CD4-positive, alpha-beta T cell treated with Interleukin-6 at 100 ng/mL for 8 hours (primary cell): Measurements from ENCODE around the gene GALNT18.

Source experiments
- DNase-seq: peaks from one replicate; pipeline ENCODE4 v3.0.0-alpha.2; 2020; ENCODE audit warnings: mixed read lengths, low spot score

GALNT18 gene

DNA sequence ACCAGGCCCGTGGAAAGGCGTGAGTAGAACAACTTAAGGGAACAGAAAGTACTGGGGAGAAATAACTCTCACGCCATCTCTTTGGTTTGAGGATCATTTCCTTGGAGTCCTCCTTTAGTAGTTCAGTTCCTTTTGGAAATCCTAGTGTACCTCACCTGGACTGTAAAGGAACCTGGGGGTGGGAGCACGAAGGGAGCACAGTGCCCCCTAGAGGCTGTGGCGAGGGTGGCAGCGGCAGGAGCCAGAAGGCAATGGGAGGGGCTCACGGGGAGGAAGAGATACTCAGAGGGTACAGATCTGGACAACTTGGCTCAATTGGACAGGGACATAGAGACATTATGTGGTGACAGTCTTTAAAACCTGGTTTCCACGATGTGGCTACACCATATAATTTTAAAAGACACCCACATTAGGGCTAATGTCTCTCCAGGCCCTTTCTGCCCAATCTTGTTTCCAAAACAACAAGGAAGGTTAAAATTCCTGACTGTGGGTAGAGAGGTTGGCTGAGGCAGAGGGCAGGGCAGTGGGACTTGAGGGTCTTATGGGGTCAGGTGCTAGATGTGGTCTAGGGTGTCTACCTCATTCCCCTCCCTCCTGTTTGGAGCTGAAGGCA, 355.7 kb downstream of the GALNT18 start:
- DNase-seq, result peak; percentile 44

DNA sequence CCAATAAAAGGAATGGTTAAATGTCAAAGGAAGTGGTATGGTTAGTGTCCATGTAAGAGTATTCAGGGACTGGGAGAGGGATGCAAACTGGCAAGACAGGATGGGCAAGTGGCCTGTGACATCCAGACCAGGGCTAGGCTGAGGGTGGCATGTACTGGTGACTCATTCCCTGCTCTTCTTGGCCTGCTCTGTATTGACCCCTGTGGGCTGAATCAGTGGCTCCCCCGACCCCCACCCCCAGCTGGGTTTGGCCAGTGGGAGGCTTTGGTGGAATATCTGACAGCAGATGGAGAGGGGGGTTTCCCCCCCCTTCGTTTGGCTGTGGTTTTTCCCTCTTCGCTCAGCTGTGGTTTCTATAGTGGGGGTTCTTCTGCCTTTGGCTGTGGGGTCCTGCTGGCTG, 356.5 kb downstream of the GALNT18 start:
- no peak for DNase-seq

DNA sequence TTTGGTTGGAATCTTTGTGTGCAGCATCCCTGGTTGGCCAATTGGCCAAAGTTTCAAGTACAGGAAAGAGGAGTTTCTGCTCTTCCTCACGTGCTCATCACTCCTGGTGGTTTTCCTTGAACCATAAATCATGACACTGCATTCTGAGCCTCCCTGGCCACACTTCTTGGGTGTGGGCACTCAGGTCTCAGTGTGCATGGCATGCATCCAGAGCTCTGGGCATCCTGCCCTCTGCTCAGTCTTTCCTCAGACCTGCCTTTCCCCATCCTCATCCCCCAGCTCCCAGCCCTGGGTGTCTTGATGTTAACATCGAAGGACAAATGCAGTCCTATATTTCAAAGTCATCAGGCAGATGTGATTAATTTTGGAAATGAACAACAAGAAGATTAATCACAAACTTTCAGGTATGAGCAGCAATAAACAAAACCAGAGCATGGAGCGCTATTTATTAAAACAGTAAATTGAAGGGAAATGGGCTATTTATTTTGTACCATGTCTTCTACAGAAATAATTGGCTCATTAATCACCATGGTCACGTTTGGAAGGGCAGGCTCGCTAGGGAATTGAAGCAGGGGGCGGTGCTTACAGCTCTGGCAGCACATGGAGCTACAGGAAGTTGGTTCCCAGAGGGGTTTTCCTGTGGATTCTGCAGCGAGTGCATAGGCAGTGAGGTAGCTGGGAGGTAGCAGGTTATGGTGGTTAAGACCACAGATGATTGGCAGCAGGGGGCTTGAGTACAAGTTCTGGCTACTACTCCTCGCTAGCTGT, 358.4 kb downstream of the GALNT18 start:
- no peak for DNase-seq

DNA sequence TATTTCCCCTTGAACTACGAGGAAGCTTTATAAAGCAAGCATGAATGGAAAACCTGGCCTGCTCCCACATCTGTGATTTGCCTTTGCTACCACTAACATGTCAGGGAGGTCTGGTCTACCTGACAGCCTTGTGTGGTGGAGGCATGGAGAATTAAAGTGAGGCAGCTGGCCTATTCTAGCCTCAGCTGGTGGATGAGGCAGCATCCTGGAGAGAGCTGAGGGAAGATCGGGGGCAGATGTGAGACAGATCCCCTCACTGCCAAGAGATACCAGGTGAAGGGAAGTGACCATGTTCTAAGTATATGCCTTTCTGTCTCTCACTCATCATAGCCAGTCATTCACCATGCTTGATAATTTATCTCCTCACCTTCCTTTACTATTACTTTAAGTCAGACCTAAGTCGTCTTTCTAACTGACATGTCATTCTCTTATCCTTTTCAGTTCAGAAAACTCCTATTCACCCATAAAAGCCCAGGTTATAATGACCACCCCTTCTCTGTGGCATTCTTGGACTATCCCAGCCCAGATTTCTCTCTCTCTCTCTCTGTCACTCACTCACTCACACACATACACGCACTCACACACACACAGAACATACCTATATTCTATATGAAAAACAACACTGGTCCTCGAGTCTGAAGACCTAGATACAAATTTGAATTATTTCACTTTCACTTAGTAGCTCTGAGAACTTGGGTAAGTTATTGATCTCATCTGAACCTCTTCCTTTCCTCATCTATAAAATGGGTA, 359.5 kb downstream of the GALNT18 start:
- DNase-seq, result no peak

DNA sequence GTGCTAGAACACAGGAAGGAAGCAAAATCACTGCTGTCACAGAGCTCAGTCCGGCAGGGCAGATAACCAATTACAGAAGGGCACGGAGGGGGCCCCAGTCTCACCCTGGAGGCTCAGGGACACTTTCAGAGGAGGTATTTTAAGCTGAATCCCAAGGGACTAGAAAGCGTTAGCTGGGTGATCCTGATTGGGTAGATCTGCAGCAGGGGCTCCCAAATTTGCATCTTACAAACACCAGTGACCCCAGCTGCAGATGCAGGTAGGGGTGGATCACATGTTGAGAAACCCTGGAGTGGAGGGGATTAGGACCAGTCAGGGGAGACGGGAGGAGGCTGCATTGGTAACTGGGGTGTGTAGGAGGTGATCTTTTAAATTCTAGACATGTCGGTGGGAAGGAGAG, 360.2 kb downstream of the GALNT18 start:
- DNase-seq, result no peak

DNA sequence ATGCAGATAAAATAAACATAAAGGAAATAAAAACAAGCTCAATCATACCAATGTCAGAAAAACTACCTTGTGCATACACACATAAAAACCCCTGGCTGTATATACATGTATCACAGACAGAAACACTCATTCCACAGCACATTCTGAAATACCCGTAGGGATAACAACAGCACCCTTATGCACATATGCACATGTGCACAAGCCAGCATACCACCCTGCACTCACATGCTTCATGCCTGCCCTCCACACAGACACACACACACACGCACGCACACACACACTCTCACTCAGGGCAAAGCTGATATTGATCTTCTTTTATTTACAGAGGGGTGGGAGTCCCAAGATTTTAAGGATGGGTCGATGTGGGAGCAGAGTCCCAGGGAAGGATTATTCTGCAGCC, 360.9 kb downstream of the GALNT18 start:
- DNase-seq, result no peak

DNA sequence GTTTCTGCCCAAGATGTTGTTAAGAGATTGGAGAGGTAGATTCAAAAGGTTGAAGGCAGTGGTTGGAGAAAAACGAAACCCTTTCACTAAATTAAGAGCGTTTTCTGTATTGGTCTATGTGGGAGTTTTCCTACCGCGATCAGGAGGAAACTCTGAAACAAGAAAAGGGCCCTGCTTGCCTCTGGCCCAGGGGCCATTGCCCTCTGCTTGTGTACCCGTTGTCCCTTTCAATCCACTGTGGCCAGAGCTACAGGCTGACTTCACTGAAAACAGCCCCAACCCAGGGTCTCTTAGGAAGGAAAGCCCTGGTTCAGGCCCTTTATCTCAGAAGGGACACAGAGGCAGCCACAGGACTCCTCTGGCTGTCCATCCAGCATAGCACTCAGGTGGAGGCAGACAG, 367.8 kb downstream of the GALNT18 start:
- DNase-seq, result no peak

DNA sequence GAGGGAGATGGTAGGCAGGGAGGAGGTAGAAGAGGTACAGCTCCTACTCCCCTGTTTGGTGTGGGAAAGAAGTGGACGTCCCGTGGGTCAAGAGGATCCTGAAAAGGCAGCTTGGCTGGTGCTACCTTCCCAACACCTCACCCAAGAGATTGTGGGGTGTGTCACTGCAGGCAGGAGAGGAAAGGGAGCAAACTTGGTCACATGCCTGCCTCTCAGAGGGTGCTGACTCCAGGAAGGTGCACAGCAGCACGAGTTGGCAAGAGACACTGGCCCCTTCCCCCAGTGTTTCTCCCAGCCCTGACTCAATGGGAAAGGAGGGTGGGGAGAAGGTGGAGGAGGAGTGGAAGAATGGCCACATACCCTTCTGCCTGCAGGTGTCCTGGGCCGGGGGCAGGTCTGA, 368.3 kb downstream of the GALNT18 start:
- DNase-seq, result no peak

DNA sequence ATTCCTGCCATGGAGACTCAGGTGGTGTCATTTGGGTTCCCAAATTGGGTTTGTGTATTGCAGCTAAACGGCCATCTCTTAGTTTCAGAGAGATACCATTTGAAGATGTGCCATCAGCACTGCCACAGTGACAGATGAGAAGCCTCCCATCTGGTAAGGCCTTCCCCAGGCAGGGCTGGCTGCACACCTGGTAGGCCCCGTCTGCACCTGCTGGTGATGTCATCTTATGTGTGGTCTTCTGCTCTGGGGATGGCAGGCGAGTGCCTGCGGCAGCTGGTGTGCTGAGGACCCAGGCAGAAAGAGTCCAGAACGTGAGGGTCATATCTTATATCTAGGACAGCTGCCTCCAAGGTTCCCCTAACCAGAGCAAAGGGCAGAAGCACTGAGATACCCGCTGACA, 369.4 kb downstream of the GALNT18 start:
- DNase-seq, result no peak

DNA sequence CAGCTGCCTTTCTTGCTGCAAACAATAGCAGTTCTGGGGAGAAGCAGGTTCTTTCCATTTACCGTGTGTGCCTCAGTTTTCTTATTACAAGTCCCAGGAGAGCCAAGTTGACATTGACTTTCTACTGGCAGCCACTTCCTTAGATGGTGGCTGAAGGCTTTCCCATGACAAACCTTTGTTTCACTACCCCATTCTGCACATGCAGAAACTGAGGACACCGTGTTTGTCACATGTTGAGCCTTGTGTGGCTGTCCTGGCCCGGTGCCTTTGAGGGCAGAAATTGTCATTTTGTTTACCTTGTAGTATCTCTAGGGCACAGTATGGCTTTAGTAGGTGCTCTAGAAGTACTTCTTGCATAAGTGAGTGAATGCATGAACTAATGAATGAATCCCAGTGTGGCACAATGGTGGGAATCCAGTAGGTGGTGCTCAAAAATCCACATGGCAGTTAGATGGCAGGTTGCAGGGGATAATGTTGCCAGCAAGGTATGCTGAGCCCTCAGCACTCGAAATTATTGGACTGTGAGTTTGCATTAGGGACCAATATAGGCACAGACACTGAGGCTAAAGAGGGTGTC, 370.3 kb downstream of the GALNT18 start:
- DNase-seq, result no peak

DNA sequence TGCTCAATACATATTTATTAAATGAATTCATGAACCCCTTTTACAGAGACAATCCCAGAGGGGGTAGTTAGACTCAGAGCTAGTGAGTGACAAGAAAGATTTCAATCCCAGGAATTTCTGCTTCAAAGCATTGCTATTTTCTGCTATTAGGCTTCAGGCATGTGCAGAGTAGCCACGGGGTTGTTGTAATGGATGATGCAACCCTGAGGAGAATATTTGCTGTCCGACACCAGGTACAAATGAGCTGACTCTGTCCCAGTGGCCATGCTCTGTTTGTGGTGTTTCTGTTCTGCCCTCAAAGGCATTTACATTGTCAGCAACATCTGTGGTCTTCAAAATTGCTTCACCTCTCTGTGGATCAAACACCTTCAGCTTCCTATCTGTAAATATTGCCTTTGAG, 371.3 kb downstream of the GALNT18 start:
- DNase-seq, result no peak

DNA sequence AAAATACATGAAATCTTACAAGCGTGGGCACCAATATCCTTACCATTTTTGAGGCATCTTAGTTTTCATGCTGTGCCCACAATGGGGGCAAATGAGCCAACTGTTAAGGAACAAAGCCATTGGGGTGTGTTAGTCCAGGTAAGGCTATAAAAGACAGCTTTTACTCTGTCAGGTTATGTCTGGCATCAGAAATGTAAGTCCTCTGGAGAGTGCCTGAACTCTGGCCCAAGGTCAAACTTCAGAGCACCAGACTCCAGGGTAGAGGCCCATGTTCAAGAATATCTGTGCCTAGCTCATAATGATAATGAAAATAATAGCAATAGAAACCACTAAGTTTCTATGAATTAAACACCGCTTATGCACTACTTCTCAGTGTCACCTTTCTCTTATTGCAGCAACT, 374.2 kb downstream of the GALNT18 start:
- no peak for DNase-seq

DNA sequence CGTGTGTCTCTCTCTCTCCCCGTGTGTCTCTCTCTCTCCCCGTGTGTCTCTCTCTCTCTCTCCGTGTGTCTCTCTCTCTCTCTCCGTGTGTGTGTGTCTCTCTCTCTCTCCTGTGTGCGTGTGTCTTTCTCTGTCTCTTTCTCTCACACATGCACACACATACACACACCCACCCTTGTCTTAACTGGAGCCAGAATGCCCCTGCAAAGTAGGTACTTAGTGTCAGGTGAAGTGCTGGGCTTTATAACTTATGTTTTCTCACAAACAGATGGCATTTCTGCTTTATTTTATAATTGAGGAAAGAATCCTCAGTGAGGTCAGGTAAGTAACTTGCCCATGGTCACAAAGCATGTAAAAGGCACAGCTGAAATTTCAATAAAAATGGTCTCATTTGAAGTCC, 374.7 kb downstream of the GALNT18 start:
- no peak for DNase-seq

DNA sequence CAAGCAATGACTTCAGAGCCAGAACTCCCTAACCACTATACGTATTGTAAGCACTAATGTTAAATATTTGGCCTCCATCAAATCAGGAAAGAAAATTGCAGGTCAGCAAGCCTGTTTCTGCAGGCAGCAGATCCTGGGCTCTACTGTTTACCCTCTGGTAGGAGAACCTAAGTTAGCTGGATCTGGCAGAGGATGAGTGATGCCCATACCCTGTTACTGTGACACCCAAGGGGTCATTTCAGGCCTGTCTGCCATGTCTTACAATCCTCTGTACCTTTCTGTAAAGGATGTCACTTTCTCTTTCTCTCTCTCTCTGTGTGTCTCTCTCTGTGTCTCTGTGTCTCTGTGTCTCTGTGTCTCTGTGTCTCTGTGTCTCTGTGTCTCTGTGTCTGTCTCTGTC, 375.6 kb downstream of the GALNT18 start:
- DNase-seq, result no peak

DNA sequence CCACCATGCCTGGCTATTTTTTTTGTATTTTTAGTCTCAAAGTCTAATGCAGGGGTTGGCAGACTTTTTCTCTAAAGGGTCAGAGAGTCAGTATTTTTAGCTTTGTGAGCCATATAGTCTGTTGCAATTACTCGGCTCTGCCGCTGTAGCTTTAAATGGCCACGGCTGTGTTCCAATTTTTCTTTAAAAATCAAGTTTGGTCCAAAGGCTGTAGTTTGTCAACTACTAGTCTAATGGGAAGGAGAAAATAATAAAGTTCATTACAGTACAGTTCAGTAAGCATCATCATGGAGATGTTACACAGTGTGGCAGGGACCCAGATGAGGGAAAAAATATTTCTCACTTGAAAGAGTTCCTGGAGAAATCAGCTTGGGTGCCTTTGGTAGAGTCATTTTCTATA, 376.4 kb downstream of the GALNT18 start:
- no peak for DNase-seq

DNA sequence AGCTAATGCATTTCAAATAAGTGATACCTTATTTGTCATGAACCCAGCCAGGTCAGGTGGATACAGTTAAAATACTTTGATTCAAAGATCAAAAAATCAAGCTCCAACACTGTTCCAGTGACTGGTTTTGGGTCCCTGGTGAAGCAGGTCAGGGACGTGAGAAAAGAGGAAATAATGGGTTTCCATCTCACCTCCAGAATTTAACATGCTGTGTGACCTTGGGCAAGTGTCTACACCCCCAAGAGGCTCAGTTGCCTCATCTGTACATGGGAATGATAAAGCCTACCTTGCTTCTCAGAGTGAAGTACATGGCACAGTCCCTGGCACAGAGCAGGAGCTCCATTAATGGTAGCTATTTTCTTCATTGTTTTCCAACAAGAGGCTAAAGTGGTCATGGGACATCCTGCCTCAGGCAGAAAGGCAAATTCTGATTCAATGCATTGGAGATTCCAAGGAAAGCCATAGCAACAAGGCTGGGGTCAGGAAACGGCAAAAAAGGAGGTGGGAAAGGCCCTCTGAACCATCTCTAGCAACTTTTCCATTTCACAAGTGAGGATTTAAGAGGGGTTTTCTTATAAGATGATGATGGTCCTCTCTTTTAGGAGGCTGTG, 377.2 kb downstream of the GALNT18 start:
- no peak for DNase-seq

DNA sequence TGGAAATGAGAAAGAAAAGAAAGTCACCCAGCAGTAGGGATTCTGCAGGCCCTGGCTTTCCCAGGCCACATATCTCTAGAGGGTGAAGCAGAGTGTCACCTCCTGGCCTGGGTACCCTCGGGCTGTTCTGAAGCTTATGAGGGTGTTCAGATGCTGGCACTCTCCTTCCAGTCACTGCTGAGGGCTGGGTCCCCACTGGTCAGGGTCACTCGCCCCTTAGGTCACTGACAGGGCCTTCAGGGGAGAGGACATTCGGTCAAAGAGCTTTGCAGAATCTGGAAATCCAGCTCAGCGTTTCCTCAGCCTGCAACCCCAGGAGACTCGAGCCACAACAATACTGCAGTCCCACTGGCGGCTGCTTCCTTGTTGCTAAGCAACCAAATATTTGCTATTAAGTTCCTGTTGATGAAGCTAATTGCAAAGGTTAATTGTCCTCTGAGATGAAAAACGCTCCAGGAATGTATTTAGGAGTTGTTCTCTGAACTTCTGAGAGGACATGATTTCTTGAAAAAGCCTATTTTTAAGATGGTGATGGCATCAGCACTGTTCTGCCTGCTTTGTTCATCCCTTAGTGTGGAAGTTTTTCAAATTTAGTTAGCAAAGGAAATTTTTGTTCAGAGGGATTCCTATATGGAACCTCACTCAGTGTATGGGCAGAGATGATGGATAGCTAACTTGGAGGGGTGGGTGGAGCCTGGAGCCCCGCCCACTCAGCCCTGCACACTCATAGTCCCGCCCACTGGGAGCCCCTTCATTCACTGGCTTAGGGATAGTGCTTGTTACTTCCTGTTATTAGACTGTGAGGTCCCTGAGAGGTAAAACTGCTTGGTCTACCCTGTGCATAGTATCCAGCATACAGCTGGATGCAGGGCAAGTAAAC, 378.0 kb downstream of the GALNT18 start:
- DNase-seq, result peak; percentile 30

DNA sequence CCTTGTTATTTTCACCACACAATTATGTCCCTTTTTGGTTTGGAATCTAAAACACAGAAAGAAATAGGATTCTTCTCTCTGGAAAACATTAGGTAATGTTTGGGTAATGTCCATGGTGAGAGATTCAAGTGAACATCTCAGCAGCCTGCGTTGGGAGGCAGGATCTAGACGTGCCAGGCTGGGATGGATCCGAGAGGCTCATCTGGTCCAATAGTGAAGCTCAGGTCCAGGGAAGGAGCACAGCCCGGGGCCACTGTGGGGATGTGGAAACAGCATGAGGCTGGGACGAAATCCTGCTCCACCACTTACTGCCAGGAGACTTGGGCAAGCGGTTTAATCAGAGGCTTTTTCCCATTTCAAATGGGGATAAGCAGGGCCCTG, 378.6 kb downstream of the GALNT18 start:
- DNase-seq, result no peak

DNA sequence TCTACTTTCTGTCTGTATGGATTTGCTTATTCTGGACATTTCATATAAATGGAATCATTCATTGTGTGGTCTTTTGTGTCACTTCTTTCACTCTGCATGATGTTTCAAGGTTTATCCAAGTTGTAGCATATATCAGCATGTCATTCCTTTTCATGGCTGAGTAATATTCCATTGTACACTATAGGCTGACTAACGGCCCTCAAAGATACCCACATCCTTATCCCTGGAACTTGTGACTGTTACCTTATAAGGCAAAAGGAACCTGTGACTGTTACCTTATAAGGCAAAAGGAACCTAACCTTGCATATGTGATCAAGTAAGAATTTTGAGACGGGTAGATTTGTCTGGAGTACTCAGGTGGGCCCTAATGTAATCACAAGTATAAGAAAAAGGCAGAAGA, 380.5 kb downstream of the GALNT18 start:
- DNase-seq, result no peak

DNA sequence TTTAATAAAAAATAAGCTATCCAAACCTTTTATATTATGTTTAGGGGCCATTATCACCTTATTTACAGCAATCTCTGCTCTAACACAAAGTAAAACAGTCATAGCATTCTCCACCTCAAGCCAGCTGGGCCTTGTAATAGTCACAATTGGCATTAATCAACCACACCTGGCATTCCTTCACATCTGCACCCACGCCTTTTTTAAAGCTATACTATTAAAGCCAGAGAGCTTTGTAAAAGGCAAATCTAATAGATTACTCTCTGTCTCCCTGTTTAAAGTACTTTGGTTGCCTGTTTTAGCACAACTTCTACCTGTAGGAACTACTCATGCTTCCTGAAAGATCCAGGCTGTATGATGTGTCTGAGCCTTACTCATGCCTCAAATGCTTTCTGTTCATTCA, 381.8 kb downstream of the GALNT18 start:
- no peak for DNase-seq

DNA sequence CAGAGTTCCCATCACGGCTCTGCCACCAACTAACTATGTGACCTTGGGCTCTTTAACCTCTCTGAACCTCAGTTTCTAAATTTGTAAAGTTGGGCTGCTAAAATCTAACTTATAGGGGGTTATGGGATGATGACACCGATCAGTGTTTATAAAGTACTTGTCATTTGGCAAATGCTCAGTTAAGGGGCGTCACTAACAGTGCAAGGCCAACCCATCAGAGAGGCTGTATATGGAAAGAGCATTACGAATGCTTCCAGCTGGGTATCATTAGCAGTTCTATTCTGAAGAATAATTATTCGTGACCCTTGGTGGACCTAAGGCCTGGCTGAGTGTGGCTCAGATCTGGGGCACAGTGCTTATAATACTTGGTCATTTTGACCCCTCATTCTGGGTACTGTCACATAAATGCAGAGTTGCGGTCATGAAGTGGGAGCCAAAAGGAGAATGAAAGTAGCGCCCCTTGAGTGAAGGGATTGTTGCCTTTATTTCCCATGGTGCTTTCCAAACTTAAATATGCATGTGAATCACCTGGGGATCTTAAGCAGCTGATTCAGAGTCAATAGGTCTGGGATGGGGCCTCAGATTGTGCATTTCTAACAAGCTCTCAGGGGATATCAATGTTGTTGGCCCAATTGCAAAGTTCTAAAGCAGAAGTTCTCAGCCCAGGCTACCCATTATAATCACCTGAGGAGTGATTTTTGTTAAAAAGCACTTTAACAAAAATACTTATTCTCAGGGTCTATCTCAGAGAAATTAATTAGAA, 384.6 kb downstream of the GALNT18 start:
- DNase-seq, result no peak
